HG03103 (cell line): Measurements from ENCODE around the gene MVD.
"Not testable (repeated sequence)": the region's sequence is repeated elsewhere in the genome, so short reads cannot be mapped to it uniquely, and the experiment has no call there.

Experiments
- ATAC-seq: cut with Tn5 transposase; IDR thresholded peaks from one replicate; pipeline ENCODE4 v1.9.1; 2021; ENCODE audit warnings: low read depth; ENCODE audit not compliant: unreplicated experiment

Gene MVD

DNA sequence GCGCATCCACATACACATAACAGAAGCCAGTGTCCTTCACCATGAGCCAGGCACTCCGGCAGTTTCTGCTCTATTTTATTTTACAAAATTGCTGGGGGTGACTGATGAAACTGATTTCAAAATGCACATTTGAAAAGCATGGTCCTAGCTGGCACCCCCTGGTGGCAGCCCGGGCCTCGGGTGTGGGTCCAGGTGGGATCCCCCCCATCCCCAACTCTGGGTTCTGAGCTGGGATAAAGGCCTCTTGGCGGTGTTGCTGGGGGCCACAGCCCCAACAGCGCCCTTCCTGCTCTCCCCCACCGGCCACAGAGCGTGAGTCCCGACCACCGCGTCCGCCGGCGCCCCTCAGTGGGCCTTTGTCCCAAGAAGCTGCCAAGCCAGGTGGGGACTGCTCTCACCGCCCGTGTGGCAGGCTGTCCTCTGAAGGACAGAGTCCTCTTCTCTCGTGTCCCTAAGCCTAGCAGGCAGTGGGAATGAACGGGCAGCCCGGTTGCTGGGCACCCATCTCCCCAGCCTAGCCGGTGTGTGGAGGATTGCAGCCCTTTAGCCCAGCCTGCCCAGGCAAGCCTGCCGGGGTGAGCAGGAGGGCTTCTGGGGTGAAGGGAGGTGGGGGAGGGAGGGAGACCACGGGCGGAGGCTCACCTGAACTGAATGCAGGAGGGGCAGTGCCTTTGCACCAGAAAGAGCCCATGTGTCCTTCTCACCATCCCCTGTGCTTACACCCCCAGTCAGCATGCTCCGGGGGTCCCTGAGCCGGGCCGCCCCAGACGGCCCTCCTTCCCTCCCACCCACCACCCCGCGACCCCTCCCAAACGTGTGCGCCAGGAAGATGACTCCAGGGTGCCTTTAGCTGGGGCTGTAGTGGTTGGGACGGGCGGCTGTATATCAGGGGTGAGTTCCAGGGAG, 22.5 kb upstream of the MVD start:
- ATAC-seq = no peak

DNA sequence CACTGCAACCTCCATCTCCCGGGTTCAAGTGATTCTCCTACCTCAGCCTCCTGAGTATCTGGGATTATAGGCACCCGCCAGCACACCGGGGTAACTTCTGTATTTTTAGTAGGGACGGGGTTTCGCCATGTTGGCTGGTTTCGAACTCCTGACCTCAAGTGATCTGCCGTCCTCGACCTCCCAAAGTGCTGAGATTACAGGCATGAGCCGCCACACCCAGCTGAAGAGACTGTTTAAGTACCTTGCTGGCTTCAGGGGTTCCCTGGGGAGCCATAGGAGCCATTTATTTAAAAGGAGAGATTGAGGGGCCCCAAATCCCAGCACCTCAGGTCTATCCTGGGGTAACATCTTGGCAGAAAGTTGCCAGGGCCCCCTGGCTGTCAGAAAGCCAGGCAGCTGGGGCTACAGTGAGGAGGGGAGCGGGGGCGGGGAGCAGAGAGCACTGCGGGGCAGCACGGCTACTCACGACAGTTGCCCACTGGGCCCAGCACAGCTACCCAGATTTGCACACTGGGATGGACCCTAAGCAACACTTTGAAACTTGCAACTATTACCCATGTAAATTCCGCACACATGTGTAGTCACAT, 21.8 kb upstream of the MVD start:
- ATAC-seq = no peak

DNA sequence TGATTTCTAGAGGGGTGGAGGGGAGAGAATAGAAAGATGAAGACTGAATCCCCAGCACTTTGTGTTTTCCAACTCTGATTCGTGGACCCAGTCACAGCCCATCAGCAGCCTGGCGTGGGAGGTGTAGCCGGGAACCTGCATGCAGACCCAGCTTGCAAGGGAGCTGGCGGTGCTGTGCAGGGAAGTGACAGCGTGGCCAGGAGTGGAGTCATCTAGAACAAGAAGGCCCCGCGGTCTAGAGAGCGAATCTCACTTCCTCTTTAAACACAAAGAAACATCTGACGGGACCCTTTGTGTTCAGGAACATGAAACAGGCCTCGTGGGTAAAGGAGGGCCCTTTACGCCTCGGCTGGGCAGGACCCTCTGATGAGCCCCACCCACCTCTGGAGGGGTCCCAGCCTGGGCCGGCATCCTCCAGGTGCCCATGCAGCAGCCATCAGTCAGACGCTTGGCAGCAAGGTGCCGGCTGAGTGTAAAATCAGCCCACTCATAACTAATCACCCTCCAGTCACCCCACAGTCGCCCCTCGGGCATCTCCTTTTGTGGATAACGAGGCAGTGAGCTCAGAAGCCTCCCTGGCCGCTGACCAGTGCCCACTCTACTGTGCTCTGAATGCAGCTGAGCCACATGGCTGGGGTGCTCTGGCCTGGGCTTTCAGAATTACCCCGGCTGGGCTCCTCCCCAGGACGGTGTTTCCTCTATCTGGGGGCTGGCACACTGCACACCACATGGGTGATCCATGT, 19.0 kb upstream of the MVD start:
- ATAC-seq = peak; percentile 71

DNA sequence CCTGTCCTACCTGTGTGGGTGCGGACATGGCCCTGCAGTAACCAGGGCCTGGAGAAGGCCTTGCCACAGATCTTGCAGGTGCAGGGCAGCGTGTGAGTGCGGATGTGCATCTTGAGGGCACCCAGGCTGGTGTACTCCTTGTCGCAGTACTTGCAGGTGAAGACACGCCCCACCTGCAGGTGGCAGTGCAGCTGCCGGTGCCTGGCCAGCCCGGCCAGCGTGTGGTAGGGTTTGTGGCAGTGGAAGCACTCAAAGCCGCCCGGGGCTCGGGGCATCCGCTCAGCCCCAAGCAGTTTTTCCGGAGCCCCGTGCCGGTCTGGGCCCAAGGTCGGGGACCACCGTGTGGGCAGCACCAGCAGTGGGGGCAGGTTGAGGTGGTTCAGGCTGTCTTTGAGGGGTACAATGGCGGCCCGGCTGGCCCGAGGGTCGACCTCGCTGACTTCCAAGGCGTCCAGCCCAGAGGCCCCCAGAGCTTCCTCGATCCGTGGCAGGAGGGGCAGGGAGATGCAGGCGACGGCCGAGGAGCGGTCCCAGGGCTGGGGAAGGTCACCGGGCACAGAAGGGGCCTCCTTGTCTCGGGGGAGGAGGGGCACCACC, 18.3 kb upstream of the MVD start:
- ATAC-seq = peak; percentile 6

DNA sequence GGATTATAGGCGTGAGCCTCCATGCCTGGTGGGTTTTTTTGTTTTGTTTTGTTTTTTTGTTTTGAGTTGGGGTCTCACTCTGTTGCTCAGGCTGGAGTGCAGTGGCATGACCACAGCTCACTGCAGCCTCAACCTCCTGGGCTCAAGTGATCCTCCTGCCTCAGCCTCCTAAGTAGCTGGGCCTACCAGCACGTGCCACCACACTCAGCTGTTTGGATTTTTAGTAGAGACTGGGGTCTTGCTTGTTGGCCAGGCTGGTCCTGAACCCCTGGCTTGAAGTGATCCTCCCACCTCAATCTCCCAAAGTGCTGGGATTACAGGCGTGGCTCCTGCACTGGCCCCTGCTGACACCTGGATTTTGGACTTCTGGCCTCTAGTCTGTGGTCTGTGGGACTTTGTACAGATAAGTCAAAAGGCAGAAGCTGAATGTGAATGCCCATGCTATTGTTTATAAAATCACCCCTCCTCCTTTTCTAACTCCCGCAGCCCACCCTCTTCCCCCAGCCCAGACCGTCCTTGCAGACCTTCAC, 17.7 kb upstream of the MVD start:
- no peak for ATAC-seq

DNA sequence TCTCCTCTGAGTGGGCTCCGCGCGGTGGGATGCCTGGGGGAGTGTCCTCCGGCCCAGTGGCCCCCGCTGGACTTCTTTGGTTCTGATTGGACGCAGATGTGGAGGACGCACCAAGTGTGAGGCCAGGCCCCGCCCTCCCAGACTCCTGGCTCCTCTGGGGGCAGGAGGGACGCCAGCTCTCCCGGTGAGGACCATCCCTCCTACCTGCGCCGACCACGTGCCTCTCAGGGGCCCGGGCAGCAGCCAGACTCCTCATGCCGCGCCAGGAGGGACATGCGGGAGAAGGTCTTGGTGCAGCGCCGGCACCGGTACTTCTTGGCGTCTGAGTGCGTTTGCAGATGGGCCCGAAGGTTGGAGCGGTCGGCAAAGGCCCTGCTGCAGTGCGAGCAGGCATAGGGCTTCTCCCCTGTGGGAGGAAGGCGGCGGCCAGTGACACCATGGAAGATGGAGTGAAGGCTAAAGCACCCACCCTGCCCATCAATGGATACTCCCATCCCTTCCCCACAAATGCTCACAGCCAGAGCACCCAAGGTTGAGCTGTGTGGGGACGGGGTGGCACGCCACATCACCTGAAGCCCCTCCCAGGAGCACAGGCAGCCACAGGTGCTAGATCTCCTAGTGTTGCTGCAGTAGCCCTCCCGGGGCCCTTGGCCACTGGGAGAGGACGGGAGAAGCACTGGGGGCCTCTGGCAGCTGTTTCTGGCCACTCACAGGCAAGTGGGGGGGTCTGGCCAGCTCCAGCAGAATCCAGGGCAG, 15.5 kb upstream of the MVD start:
- no peak for ATAC-seq

DNA sequence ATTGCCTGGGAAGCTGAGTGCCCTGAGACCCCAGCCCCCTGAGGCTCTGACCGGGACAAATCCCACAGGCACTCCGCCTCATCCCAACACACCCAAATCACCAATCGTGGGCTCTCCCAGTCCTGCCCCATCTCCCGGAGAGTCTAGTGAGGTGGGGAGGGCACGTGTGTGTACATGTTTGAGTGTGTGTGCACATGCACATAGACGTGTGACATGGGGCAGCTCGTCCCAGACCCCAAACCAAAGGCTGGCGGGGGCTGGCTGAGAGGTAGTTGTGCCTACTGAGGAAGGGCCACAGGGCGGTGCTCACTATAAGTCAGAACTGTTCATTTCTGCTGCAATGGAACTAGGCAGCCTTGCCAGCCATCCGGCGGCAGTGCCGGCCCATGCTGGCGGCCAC, 14.8 kb upstream of the MVD start:
- no peak for ATAC-seq

DNA sequence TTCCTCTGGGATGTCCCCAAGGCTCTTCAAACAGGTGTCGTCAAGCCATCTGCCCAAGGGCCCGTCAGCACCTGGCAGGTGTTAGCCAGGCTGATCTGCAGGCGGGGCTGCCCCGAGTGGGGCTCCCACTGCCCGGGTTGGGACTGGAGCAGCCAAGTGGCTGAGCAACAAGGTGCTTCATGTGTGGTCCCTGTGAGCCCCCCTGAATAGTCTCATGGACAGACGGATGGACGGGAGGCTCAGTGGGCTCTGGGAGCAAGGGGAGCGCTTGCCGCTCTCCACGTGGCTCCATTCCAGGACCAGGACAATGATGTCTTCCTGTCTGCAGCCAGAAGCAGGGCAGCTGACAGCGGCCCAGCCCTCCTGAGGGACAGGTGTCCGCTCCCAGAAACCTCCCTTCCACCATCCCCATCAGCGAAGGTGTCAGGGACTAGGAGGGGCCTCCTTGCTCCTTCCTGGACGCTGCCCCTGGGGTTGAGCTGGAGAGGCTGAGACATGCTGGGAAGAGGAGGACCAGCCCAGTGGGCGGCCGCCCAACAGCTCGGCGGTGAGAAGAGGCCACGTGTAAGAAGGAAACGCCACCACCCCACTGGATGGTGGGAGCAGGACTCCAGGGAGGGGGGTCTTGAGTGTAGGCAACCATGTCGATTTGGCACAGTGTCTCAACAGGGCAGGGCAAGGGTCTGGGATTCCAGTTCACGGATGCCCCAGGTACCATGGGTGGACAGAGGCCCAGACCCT, 13.8 kb upstream of the MVD start:
- no peak for ATAC-seq

DNA sequence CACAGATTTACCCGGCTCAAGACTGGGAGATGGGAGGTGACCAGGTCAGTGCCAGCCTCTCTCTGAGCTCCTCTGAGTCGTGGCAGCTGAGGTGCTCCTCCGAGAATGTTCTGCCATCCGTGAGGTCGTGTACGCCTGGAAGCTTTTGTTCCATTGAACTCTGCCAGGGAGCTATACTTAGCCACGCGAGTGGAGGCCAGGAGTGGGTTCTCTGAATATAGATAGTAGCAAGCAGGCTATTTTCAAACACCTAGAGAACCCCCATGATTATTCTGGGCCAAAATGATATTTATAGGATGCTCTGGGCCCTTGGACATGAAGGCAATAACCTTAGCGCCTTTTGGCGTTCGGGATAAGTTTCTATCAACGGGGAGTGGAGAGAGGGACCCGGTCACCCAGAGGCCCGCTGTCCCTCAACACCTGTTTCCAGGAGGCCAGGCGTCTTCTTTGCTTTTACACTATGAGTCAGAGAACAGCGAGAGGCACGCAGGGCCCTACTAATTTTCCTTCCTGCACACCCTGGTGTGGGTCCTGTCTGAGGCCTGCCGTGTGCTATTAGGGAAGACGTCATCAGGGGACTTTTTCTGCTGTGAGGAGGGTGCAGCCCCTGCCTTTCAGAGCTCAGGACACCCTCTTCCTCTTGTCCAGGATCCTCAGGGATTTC, 11.0 kb upstream of the MVD start:
- no peak for ATAC-seq

DNA sequence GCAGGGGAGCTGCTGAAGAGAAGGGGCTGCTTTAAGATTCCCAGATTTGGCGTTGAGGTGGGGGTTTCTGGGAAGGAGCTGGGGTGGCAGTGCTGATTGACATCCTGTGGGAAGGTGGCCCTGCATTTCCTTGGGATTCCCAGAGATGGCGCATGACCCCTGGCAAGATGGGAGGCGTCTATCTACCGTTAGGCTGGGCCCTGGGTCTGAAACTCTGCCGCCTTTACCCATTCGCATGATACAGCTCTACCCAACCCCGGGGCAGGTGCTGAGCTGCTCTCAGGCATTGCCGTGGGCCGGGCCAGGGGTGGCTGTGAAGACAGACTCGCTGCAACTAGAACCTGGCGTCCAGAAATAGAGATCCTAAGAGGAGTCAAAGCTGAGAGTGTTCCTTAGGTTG, 9.9 kb upstream of the MVD start:
- no peak for ATAC-seq

DNA sequence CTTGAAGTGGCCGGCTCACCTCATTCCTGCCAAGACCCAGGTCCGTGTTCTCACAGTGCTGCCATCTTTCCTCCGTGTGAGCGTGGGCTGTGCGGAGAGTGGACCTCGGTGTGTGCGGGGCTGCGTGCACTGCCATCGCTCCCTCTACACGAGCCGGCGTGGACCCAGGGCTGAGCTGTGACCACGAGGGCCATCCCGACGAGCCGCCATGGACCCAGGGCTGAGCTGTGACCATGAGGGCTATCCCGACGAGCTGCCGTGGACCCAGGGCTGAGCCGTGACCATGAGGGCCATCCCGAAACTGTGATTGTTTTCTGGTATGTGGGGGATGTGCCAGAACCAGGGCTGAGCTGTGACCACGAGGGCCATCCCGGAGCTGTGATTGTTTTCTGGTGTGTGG, 8.9 kb upstream of the MVD start:
- no peak for ATAC-seq

DNA sequence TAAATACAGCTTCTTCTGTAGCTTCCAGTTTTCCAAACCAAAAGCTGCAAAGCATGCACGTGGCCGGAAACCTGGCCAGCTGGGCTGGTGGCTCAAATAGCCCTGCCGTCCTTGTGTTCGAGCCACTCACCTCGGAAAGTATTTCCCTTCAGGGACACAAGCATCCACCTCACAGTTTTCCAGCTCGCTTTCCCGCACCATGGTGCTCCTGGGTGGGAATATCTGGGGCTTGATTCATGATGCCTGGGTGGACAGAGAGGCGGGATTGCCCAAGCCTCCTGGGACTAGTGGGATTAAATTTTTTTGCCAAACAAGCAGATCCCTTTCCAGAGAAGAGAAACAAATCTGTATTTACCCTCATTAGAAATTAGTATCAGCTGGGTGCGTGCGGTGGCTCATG, 7.1 kb upstream of the MVD start:
- ATAC-seq = no peak

DNA sequence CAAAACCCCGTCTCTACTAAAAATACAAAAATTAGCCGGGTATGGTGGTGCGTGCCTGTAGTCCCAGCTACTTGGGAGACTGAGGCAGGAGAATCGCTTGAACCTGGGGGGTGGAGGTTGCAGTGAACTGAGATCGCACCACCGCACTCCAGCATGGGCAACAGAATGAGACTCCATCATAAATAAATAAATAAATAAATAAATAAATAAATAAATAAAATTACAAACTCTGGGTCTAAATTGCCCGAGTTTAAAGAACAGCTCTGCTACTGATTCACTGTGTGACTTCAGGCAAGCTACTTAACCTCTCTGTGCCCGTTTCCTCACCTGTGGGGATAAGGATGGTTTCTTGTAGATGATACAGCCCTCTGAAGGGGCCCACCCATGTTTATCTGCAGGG, 6.6 kb upstream of the MVD start:
- not testable (repeated sequence) for ATAC-seq

DNA sequence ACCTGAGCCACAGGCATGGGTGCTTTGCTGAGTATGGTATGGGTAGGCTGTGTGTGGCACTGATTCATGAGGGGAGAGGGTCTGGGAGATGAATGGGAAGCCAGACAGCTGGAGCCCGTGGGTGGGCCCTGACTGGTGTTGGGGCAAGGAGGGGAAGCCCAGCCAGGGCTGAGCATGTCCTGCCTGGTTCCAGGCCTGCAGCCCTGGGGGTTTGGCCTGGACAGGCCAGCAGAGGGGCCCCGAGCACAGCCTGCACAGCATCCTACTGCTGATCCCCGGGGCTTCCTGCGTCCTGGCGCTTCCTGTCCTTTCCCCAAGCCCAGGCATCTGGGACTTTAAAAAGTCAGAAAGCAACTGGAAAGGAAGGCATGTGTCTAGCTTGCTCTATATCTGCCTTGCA, 4.6 kb upstream of the MVD start:
- ATAC-seq = no peak

DNA sequence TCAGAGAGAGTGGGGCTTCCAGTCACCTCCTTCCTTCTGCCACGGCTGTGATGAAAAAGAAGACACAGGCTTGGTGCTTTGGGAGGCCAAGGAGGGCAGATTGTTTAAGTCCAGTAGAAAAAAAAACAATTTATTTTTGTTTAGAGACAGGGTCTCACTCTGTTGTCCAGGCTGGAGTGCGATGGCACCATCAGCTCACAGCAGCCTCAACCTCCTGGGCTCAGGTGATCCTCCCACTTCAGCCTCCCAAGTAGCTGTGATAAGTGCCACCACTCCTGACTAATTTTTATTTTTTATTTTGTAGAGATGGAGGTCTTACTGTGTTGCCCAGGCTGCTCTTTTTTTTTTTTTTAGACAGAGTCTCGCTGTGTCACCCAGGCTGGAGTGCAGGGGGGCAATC, 2.7 kb upstream of the MVD start:
- no peak for ATAC-seq

DNA sequence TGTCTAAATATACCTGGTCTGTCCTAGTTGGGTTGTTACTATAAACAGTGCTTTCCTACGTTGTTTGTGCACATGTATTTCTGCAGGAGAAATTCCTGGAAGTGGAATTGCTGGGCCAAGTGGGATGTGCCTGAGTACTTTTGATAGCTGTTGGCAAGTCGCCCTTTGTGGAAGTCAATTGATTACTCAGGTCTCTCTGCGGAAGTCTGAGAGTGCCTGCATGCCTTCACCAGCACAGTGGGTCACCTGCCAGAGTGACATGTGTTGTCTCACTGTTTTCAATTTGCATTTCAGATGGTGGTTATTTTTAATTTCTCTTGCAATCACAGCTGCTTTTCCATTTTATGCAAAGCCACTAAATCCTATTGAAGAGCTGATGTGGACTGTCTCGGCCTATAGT, 2.3 kb upstream of the MVD start:
- no peak for ATAC-seq

DNA sequence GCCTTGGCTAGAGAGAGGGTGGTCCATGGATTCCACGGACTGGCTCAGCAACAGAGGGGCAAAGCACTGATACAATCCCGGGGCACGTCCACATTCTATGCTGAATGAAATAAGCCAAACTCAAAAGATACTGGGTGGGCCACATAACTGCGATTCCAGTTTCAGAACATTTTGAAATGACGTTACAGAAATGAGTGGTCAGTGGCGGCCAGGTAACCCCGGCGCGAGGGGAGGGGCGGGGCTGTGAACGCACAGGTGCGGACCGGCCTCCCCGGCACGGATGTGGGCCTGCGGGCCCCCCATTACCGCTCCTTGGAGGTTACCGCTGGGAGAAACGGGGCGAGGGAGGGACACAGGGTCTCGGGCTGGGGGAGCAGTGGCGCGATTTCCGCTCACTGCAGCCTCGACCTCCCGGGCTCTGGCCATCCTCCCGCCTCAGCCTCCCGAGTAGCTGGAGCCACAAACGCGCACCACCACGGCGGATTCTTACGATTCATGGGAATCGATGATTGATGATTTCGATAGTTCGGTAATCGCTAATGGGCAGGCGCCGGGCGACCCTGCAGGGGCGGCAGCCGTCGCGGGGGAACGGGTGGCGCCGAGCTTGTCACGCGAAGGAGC, 559 bp downstream of the MVD start:
- ATAC-seq = no peak

DNA sequence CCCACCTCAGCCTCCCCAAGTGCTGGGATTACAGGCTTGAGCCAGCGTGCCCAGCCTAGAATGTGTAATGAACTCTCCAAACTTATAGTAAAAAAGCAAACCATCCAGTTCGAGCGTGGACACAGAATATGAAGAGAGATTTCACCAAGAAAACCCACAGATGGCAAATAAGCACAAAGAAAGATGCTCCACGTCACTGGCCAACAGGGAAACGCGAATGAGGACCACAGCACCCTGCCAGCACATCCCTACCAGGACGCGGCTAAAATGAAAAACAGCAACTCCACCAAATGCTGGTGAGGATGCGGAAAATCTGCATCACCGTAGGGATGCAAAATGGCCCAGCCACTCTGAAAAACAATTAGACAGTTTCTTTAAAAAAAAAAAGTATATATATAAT, 1.4 kb downstream of the MVD start:
- no peak for ATAC-seq

DNA sequence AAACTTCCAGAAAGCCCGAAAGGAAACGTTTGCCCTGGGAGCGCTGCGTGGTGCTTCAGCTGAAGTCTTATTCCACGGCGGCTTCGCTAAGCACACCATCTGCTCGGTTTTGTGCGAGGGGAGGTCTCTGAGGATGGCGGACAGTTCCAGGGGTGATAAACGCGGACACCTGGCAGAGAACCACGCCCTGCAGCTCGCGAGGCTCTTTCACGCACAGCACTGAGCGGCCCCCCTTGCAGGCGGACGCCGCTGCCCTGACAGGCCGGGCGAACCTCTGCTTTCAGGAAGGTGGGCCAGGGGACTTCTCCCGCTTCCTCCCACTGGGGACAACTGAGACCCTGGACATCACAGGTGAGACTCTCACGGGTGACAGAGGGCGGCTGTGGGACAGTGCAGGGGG, 3.7 kb downstream of the MVD start:
- no peak for ATAC-seq
